B cell (primary cell): ENCODE measurements around the gene NEU4. TPM values are rescaled to one million over a fixed set of nuclear protein-coding genes. Genes with fewer than 3 reads are reported as not detected.
A peak's percentile ranks its signal among the peaks of the same experiment; 100 is the strongest.

Source experiments
- ATAC-seq: fragments of 200-7000 bp; cut with Tn5 transposase; one replicate; pipeline ENCODE4 v1.10.0; 2021; ENCODE audit warnings: low read depth, mild to moderate bottlenecking, moderate number of reproducible peaks, moderate library complexity
- CTCF ChIA-PET: fragments of 350-600 bp; sonication (Branson Sonifier 250); formaldehyde crosslinking; loops from one replicate; lab custom pipeline; 2021; ENCODE audit warnings: antibody characterized with exemption, inconsistent platforms; lab: Charles Lee
- POLR2A ChIA-PET: fragments of 350-600 bp; sonication (Branson Sonifier 250); formaldehyde crosslinking; loops from one replicate; lab custom pipeline; 2021; ENCODE audit warnings: antibody characterized with exemption; lab: Charles Lee
- DNase-seq: peaks from one replicate; pipeline ENCODE4 v3.0.0; 2013
- H2AFZ ChIP-seq: 2 replicates; pipeline ENCODE4 v1.6.1; 2012; ENCODE audit warnings: mild to moderate bottlenecking, low read depth, low read length; ENCODE audit not compliant: insufficient read depth, poor library complexity, severe bottlenecking
- H3K27ac ChIP-seq, 2 donors: 1 replicate in 1 of 2; 2 replicates in 1 of 2; pipeline ENCODE4 v1.5.1; 2012 to 2013; ENCODE audit warnings: low read length in 2 of 2, mild to moderate bottlenecking in 2 of 2, moderate library complexity in 1 of 2
- H3K27me3 ChIP-seq, 4 experiments: fragments of 200-600 bp in 1 of 4; sonication (generic) in 1 of 4; replicated peaks in 1 of 4; 1 replicate in 2 of 4; 2 replicates in 2 of 4; pipeline versions ENCODE4 v1.6.1 to v1.7.0; 2013 to 2016; ENCODE audit warnings: low read length in 3 of 4, mild to moderate bottlenecking in 2 of 4, mixed read lengths in 1 of 4, moderate library complexity in 1 of 4; ENCODE audit not compliant: insufficient read depth in 4 of 4, control insufficient read depth in 3 of 4; ENCODE audit errors: control extremely low read depth in 1 of 4
- H3K36me3 ChIP-seq, 2 experiments: replicated peaks in 1 of 2; 1 replicate in 1 of 2; 2 replicates in 1 of 2; pipeline versions ENCODE4 v1.6.1 to v1.7.1; 2013; ENCODE audit warnings: low read length in 1 of 2; ENCODE audit not compliant: insufficient read depth in 2 of 2, control insufficient read depth in 1 of 2; ENCODE audit errors: control extremely low read depth in 1 of 2, extremely low read depth in 1 of 2
- H3K4me1 ChIP-seq, 2 donors: fragments of 200-600 bp in 1 of 2; sonication (generic) in 1 of 2; 1 replicate in 1 of 2; 2 replicates in 1 of 2; pipeline versions ENCODE4 v1.5.1 to v1.6.1; 2013 to 2017; ENCODE audit warnings: low read length in 2 of 2; ENCODE audit not compliant: control insufficient read depth in 2 of 2, insufficient read depth in 2 of 2
- H3K4me2 ChIP-seq: replicated peaks from 2 replicates; pipeline ENCODE3; 2012; ENCODE audit warnings: mild to moderate bottlenecking, low read depth, low read length; ENCODE audit not compliant: poor library complexity, severe bottlenecking
- H3K4me3 ChIP-seq, 5 experiments: fragments of 200-600 bp in 1 of 5; sonication (generic) in 1 of 5; 1 replicate in 3 of 5; 2 replicates in 2 of 5; pipeline versions ENCODE4 v1.5.1 to v1.7.0; 2011 to 2016; ENCODE audit warnings: low read length in 4 of 5, mild to moderate bottlenecking in 4 of 5, low read depth in 2 of 5, control low read depth in 1 of 5, moderate library complexity in 1 of 5; ENCODE audit not compliant: insufficient read depth in 1 of 5; ENCODE audit errors: control extremely low read depth in 1 of 5, extremely low read depth in 1 of 5
- H3K79me2 ChIP-seq: fragments of 200-600 bp; sonication (generic); one replicate; pipeline ENCODE4 v1.6.0; 2016; ENCODE audit warnings: low read length; ENCODE audit not compliant: control insufficient read depth, insufficient read depth
- H3K9ac ChIP-seq: fragments of 200-600 bp; sonication (generic); 2 replicates; pipeline ENCODE4 v1.6.1; 2017; ENCODE audit warnings: mild to moderate bottlenecking, low read length, moderate library complexity
- H3K9me3 ChIP-seq, 3 donors: one replicate each; pipeline versions ENCODE4 v1.6.1 to v1.7.1; 2013; ENCODE audit warnings: low read length in 2 of 3; ENCODE audit not compliant: control insufficient read depth in 2 of 3, insufficient read depth in 1 of 3; ENCODE audit errors: control extremely low read depth in 1 of 3
- H4K20me1 ChIP-seq: 2 replicates; pipeline ENCODE4 v1.6.0; 2012; ENCODE audit warnings: mild to moderate bottlenecking, low read length; ENCODE audit not compliant: insufficient read depth, control insufficient read depth, poor library complexity, severe bottlenecking
- H3K27ac Mint-ChIP-seq: one replicate; pipeline ENCODE4 v1.8.0; 2021; ENCODE audit warnings: mixed read lengths
- H3K27me3 Mint-ChIP-seq: one replicate; pipeline ENCODE4 v1.8.0; 2021; ENCODE audit warnings: mixed read lengths
- H3K4me1 Mint-ChIP-seq: one replicate; pipeline ENCODE4 v1.8.0; 2021; ENCODE audit warnings: mixed read lengths
- H3K4me3 Mint-ChIP-seq: one replicate; pipeline ENCODE4 v1.8.0; 2021; ENCODE audit warnings: mixed read lengths
- H3K9me3 Mint-ChIP-seq: one replicate; pipeline ENCODE4 v1.8.0; 2022; ENCODE audit warnings: mixed read lengths; ENCODE audit not compliant: insufficient read depth
- EZH2 ChIP-seq: IDR thresholded peaks from 2 replicates; pipeline ENCODE4 v1.6.1; 2012; ENCODE audit warnings: borderline replicate concordance, low read depth, mild to moderate bottlenecking, moderate library complexity, low read length; ENCODE audit not compliant: insufficient read depth, poor library complexity, severe bottlenecking
- WGBS: methylation state at CpG from one replicate; pipeline ENCODE4 v1.1.5; 2013; ENCODE audit warnings: missing lambda C conversion rate; ENCODE audit not compliant: insufficient coverage; 5-methylcytosine and 5-hydroxymethylcytosine counted together
- intact Hi-C: fragments of 100-400 bp; cut with micrococcal nuclease; formaldehyde crosslinking; loops from one replicate; pipeline ENCODE4 v1.10.0; 2022
- polyA plus RNA-seq: library from polyadenylated mRNA; depleted of rRNA; stranded (reverse); fragments of >200 nt; gene quantifications from 2 replicates; pipeline ENCODE4 v1.2.3, GENCODE V29; 2012
- total RNA-seq, 2 donors: library from RNA; stranded (reverse); fragments of 120-200 nt in 1 of 2; gene quantifications; 1 replicate in 1 of 2; 2 replicates in 1 of 2; pipeline versions ENCODE4 v1.2.3 to v1.2.4, GENCODE V29; 2013 to 2022
- TF ChIP-seq, protein P1 (sequence below): fragments of 200-600 bp; IDR thresholded peaks from one replicate; pipeline ENCODE4 v1.8.0; 2022; ENCODE audit warnings: antibody characterized with exemption, mild to moderate bottlenecking

Gene NEU4
- total and polyA plus RNA-seq, 2 donors (not counting 1 experiment from before 2014, with no cell fraction given): 0.19 TPM; not detected in 1

DNA sequence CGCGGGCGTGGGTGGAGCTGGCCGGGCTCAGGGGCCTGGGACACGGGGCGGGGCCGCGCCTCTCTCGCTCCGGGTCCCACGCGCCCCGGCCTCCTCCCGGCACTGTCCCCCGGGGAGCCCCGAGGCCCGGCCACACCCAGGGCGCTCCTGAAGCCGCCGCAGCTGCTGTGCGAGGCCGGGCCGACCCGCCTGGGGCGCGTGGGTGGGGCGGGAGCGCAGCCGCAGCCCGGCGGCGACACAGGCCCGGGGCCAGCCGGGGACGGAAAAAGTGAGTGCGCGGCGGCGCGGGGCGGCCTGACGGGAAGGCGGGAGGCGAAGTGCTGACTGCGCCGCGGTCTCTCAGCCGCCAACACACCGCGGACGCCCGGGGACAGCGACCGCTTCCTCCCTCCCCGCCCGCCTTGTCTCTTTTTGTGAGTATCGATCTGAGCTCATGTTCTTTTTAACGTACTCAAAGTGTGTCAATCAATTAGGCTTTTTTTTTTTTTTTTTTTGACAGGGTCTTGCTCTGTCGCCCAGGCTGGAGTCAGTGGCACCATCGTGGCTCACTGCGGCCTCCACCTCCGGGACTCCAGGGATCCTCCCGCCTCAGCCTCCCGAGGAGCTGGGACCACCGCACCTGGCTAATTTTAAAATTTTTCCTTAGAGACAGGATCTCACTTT is 35.2 kb downstream of the NEU4 start:
- Histone ChIP-seq H4K20me1 (no peaks in the 10 kb centered on the region), H3K27ac (peak overlapping the region in 1 of 2 donors; percentile 30), H2AFZ (peak overlapping the region; percentile 63), H3K36me3 (no peaks in the 10 kb centered on the region), H3K4me1 (peaks cover 18 to 26% of the 10 kb centered on the region in 2 donors), H3K4me2 (peak overlapping the region; percentile 88), H3K4me3 (peak overlapping the region; percentile 19 to 52 (median 39)), H3K27me3 (no peaks in the 10 kb centered on the region), H3K79me2 (no peaks in the 10 kb centered on the region), H3K9ac (peak overlapping the region; percentile 53), H3K9me3 (peaks cover 0 to 4% (median 0%) of the 10 kb centered on the region in 3 donors)
- DNase-seq: peak; percentile 79
- peak overlapping the region; percentile 84 for H3K4me3 Mint-ChIP-seq
- H3K27ac Mint-ChIP-seq: peak overlapping the region; percentile 73
- H3K4me1 Mint-ChIP-seq: peaks cover 31% of the 10 kb centered on the region
- no peaks in the 10 kb centered on the region for H3K9me3 Mint-ChIP-seq
- TF ChIP-seq, protein P1, sequence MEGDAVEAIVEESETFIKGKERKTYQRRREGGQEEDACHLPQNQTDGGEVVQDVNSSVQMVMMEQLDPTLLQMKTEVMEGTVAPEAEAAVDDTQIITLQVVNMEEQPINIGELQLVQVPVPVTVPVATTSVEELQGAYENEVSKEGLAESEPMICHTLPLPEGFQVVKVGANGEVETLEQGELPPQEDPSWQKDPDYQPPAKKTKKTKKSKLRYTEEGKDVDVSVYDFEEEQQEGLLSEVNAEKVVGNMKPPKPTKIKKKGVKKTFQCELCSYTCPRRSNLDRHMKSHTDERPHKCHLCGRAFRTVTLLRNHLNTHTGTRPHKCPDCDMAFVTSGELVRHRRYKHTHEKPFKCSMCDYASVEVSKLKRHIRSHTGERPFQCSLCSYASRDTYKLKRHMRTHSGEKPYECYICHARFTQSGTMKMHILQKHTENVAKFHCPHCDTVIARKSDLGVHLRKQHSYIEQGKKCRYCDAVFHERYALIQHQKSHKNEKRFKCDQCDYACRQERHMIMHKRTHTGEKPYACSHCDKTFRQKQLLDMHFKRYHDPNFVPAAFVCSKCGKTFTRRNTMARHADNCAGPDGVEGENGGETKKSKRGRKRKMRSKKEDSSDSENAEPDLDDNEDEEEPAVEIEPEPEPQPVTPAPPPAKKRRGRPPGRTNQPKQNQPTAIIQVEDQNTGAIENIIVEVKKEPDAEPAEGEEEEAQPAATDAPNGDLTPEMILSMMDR: peak; percentile 32
- TF ChIP-seq EZH2: no peak
- no peaks in the 10 kb centered on the region for H3K27me3 Mint-ChIP-seq
- POLR2A ChIA-PET: interaction anchor here (0.8 to 1.0 kb wide), 2 partner anchors 14 to 16 kb away, joined by 3 to 8 read pairs; partner anchors contain the start of gene PDCD1
- intact Hi-C loops: loop anchor here (1.0 to 5.0 kb wide), 2 partner anchors 15 to 38 kb away; no protein-coding TSS in a partner anchor
- 4% methylated on average over 64 of the region's 65 CpGs for WGBS
- ATAC-seq: peak; percentile 90
- CTCF ChIA-PET: interaction anchor here (0.7 to 1.7 kb wide), 3 partner anchors 34 to 885 kb away, joined by 4 to 5 read pairs (median 4); partner anchors contain the start of gene D2HGDH
